GM23248 (cell line): Measurements from ENCODE around the gene SHISA6.

Experiments
- EZH2 ChIP-seq: fragments of 200-600 bp; sonication (generic); IDR thresholded peaks from 2 replicates; pipeline ENCODE4 v1.6.1; 2018; ENCODE audit warnings: antibody characterized with exemption, mild to moderate bottlenecking; ENCODE audit not compliant: insufficient read depth, poor library complexity, severe bottlenecking
- EZH2phosphoT487 ChIP-seq: fragments of 200-600 bp; sonication (generic); IDR thresholded peaks from 2 replicates; pipeline ENCODE4 v1.6.1; 2018; ENCODE audit warnings: antibody characterized with exemption, moderate library complexity, mild to moderate bottlenecking, low read depth; ENCODE audit not compliant: insufficient read depth

- TF ChIP-seq EZH2phosphoT487, result no peak
- TF ChIP-seq EZH2, result no peak
These were observed 304.0 kb downstream of the SHISA6 start for GRCh38 chr17:11545002-11545401.
